Right forelimb (tissue), 1 donor: Measurements from ENCODE around the gene SORT1.
"Not testable (repeated sequence)": the region's sequence is repeated elsewhere in the genome, so short reads cannot be mapped to it uniquely, and the experiment has no call there.

Experiments used
- DNase-seq: peaks from one replicate; pipeline ENCODE4 v3.0.0-alpha.2; 2018

The SORT1 gene

GRCh38 chr1:109397581-109398342 is at the start of gene SORT1:
Gene SORT1, minus strand, starts transcription at chr1:109397918. Its CDS starts 26 bp downstream, at chr1:109397892.
- DNase-seq: peak; percentile 89

- DNase-seq: not testable (repeated sequence)
Observed at GRCh38 chr1:109445949-109446695, 48.4 kb upstream of the SORT1 start.

- DNase-seq: no peak
Observed at GRCh38 chr1:109444346-109444745, 46.6 kb upstream of the SORT1 start.

GRCh38 chr1:109443476-109443875 is 45.8 kb upstream of the SORT1 start:
- no peak for DNase-seq

- DNase-seq: no peak
Observed at GRCh38 chr1:109441069-109441468, 43.4 kb upstream of the SORT1 start.

GRCh38 chr1:109438798-109439297 is 41.1 kb upstream of the SORT1 start:
- DNase-seq: no peak

- no peak for DNase-seq
Observed at GRCh38 chr1:109434484-109434883, 36.8 kb upstream of the SORT1 start.

GRCh38 chr1:109433322-109433721 is 35.6 kb upstream of the SORT1 start:
- no peak for DNase-seq

- DNase-seq: no peak
Observed at GRCh38 chr1:109432336-109432735, 34.6 kb upstream of the SORT1 start.

GRCh38 chr1:109427171-109427467 is 29.4 kb upstream of the SORT1 start:
- no peak for DNase-seq

GRCh38 chr1:109426281-109427170 is 28.8 kb upstream of the SORT1 start, which contains the start of gene PSMA5:
Gene PSMA5, minus strand, starts transcription at chr1:109426448. Its CDS starts 118 bp downstream, at chr1:109426330.
- DNase-seq: peak; percentile 94

- no peak for DNase-seq
Observed at GRCh38 chr1:109425391-109426280, 27.9 kb upstream of the SORT1 start.

GRCh38 chr1:109423498-109423897 is 25.8 kb upstream of the SORT1 start:
- DNase-seq: no peak

GRCh38 chr1:109412551-109412950 is 14.8 kb upstream of the SORT1 start:
- no peak for DNase-seq

- no peak for DNase-seq
Observed at GRCh38 chr1:109404838-109405237, 7.1 kb upstream of the SORT1 start.

- no peak for DNase-seq
Observed at GRCh38 chr1:109402025-109402424, 4.3 kb upstream of the SORT1 start.

- no peak for DNase-seq
Observed at GRCh38 chr1:109400035-109400655, 2.4 kb upstream of the SORT1 start.

GRCh38 chr1:109399326-109399957 is 1.7 kb upstream of the SORT1 start:
- DNase-seq: no peak

- no peak for DNase-seq
Observed at GRCh38 chr1:109398343-109399225, 866 bp upstream of the SORT1 start.
